Measurements from ENCODE around the gene SCAMP4.

- TF ChIP-seq CTCF (IDR thresholded peaks at IDR 0.05) (no peak), POLR2A (IDR thresholded peaks at IDR 0.05) (no peak)
Observed at GRCh38 chr19:1856345-1856697, 48.9 kb upstream of the SCAMP4 start.
